ENCODE results near the gene CCDC57. TPM values are rescaled to one million over a fixed set of nuclear protein-coding genes. Genes with fewer than 3 reads are reported as not detected.

CCDC57 gene
- total and polyA plus RNA-seq, 11 donors: 4.3 to 17.6 (median 9.5) TPM

- TF ChIP-seq CTCF (IDR thresholded peaks at IDR 0.05) (no peak), POLR2A (IDR thresholded peaks at IDR 0.05) (no peak)
- WGBS, 4 donors: 89 to 94% (median 93%) methylated on average over 11 to 14 of the region's 14 CpGs
- Histone ChIP-seq H3K27me3 (no peaks in the 10 kb centered on the region), H3K36me3 (peaks cover 0 to 25% (median 8%) of the 10 kb centered on the region in 9 donors), H3K27ac (no peak overlapping the region), H3K9me3 (no peaks in the 10 kb centered on the region), H3K4me1 (peaks cover 0 to 5% (median 0%) of the 10 kb centered on the region in 12 donors), H3K4me3 (no peak overlapping the region)
- DNase-seq: no peak
- ATAC-seq: no peak
- intact Hi-C loops (cut with DNase I): loop anchor here in 2 of 10 donors (5.0 to 10.0 kb wide), 2 partner anchors 192 to 194 kb away; partner anchors contain the start of gene NOTUM (in 2 of the 2)
These were observed 56.2 kb downstream of the CCDC57 start for GRCh38 chr17:82156284-82156925.

GRCh38 chr17:82155606-82156005 lies 57.0 kb downstream of the CCDC57 start:
- no peaks in the 10 kb centered on the region for H3K9me3 ChIP-seq
- peaks cover 0 to 5% (median 0%) of the 10 kb centered on the region in 12 donors for H3K4me1 ChIP-seq
- 92 to 97% (median 95%) methylated on average over 9 of the region's 9 CpGs for WGBS, 4 donors
- H3K4me3 ChIP-seq: no peak overlapping the region
- TF ChIP-seq POLR2A (IDR thresholded peaks at IDR 0.05) (no peak), CTCF (IDR thresholded peaks at IDR 0.05) (no peak)
- no peaks in the 10 kb centered on the region for H3K27me3 ChIP-seq
- DNase-seq: no peak
- H3K27ac ChIP-seq: no peak overlapping the region
- peaks cover 0 to 24% (median 5%) of the 10 kb centered on the region in 9 donors for H3K36me3 ChIP-seq
- intact Hi-C loops (cut with DNase I): loop anchor here in 6 of 10 donors (2.0 to 10.0 kb wide), 4 partner anchors 125 to 193 kb away; partner anchors contain the start of genes NOTUM (in 2 of the 6) and RAC3 (in 1 of the 6)
- no peak for ATAC-seq

- 89 to 94% (median 91%) methylated on average over 22 to 27 of the region's 27 CpGs for WGBS, 4 donors
- Histone ChIP-seq H3K9me3 (no peaks in the 10 kb centered on the region), H3K36me3 (peaks cover 0 to 22% (median 2%) of the 10 kb centered on the region in 9 donors), H3K27me3 (no peaks in the 10 kb centered on the region), H3K27ac (no peak overlapping the region), H3K4me3 (no peak overlapping the region), H3K4me1 (peaks cover 0 to 5% (median 0%) of the 10 kb centered on the region in 12 donors)
- TF ChIP-seq POLR2A (IDR thresholded peaks at IDR 0.05): no peak
- intact Hi-C loops (cut with DNase I): loop anchor here in 9 of 10 donors (1.0 to 10.0 kb wide), 7 partner anchors 123 to 198 kb away; partner anchors contain the start of genes NOTUM (in 2 of the 9) and RAC3 (in 2 of the 9)
- DNase-seq (no peak), ATAC-seq (no peak)
These were observed 57.7 kb downstream of the CCDC57 start for GRCh38 chr17:82154881-82155331.

- peaks cover 0 to 16% (median 0%) of the 10 kb centered on the region in 9 donors for H3K36me3 ChIP-seq
- no peak overlapping the region for H3K4me3 ChIP-seq
- DNase-seq (peak; percentile 71 to 91 (median 77)), ATAC-seq (peak; percentile 88 to 94 (median 92))
- intact Hi-C loops (cut with DNase I): loop anchor here (1.0 to 10.0 kb wide), 7 partner anchors 122 to 197 kb away; partner anchors contain the start of genes RAC3 (in 3 of the 10) and NOTUM (in 1 of the 10)
- 53 to 55% (median 55%) methylated on average over 12 to 16 of the region's 16 CpGs for whole genome bisulfite sequencing, 4 donors
- no peak overlapping the region for H3K27ac ChIP-seq
- H3K4me1 ChIP-seq: peaks cover 0 to 5% (median 0%) of the 10 kb centered on the region in 12 donors
- no peaks in the 10 kb centered on the region for H3K9me3 ChIP-seq
- peak; percentile 74 to 95 (median 88) for TF ChIP-seq CTCF (IDR thresholded peaks at IDR 0.05)
- no peak for TF ChIP-seq POLR2A (IDR thresholded peaks at IDR 0.05)
- no peaks in the 10 kb centered on the region for H3K27me3 ChIP-seq
These were observed 58.8 kb downstream of the CCDC57 start for GRCh38 chr17:82153745-82154375.

All from heart left ventricle (tissue), 16 donors.